HG03175 (cell line): ENCODE measurements around the gene NCBP1.
A peak's percentile ranks its signal among the peaks of the same experiment; 100 is the strongest.
"Not testable (repeated sequence)": the region's sequence is repeated elsewhere in the genome, so short reads cannot be mapped to it uniquely, and the experiment has no call there.

Experiments used
- ATAC-seq: cut with Tn5 transposase; IDR thresholded peaks from one replicate; pipeline ENCODE4 v1.9.1; 2021; ENCODE audit warnings: mild to moderate bottlenecking, moderate library complexity; ENCODE audit not compliant: unreplicated experiment

The NCBP1 gene

GRCh38 chr9:97632985-97633858 is at the start of gene NCBP1, which contains the start of gene TSTD2:
NCBP1 (plus strand) TSS chr9:97633821; CDS start chr9:97633882, 61 bp downstream.
TSTD2 (minus strand) TSS chr9:97633368; CDS start chr9:97627562, 5,806 bp downstream.
- ATAC-seq = peak; percentile 87

- ATAC-seq = not testable (repeated sequence)
Measured at GRCh38 chr9:97584778-97585177, 48.8 kb upstream of the NCBP1 start.

DNA sequence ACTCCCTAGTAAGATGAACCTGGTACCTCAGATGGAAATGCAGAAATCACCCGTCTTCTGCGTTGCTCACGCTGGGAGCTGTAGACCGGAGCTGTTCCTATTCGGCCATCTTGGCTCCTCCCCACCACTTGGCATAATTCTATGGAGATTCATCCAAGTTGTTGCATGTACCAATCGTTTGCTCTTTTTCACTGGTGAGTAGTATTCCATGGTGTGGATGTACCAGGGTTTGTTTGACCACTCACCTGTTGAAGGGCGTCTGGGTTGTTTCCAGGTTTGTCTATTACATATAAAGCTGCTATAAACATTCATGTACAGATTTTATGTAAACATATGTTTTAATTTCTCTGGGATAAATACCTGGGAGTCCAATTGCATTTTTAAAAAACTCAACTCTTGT is 46.7 kb upstream of the NCBP1 start:
- not testable (repeated sequence) for ATAC-seq

- ATAC-seq = no peak
Measured at GRCh38 chr9:97591535-97591934, 42.1 kb upstream of the NCBP1 start.

GRCh38 chr9:97592126-97592525 is 41.5 kb upstream of the NCBP1 start:
- ATAC-seq = no peak

- no peak for ATAC-seq
Measured at GRCh38 chr9:97593960-97594359, 39.7 kb upstream of the NCBP1 start.

DNA sequence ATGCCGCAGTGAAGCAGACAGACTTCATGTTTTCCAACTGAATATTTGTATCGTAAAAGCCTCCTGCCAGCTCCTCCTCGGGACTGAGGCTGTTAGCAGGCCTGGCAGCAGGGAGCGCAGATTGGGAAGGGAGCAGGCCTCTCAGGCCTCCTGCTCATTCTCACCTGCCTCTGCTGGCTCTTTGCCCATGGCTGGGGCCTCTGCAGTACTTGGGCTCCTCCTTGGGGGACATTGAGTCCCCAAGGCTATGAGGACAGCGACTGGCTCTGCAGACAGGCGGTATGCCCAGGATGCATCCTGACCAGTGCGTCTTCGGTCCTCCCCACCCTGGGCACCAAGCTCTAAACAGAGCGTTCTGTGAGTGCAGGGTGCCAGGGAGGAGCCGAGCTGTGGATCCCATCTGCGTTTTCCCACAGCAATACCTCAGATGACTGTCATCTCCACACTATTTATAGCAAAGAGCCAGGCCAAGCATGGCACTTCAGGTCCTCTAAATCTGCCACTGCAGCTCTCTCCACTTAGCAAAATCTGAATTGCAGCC is 39.2 kb upstream of the NCBP1 start:
- ATAC-seq = no peak

DNA sequence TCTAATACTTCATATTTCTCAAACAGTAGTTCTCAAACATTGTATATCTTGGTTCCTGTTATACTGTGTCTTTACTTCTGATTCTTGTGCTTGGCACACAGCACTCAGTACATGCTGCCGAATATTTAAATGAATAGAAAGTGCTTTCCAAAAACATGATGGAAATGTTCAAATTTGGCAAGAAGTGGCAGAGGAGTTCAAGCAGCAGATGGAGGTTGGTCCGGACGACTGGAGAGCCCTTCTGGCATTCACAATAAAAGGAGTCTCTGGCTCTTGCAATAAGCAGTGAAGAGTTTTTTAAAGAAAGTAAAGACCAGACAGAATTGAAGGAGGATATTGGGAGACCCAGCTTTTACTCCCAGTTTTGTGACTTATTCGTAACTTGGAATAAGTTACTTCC is 36.7 kb upstream of the NCBP1 start:
- ATAC-seq = no peak

DNA sequence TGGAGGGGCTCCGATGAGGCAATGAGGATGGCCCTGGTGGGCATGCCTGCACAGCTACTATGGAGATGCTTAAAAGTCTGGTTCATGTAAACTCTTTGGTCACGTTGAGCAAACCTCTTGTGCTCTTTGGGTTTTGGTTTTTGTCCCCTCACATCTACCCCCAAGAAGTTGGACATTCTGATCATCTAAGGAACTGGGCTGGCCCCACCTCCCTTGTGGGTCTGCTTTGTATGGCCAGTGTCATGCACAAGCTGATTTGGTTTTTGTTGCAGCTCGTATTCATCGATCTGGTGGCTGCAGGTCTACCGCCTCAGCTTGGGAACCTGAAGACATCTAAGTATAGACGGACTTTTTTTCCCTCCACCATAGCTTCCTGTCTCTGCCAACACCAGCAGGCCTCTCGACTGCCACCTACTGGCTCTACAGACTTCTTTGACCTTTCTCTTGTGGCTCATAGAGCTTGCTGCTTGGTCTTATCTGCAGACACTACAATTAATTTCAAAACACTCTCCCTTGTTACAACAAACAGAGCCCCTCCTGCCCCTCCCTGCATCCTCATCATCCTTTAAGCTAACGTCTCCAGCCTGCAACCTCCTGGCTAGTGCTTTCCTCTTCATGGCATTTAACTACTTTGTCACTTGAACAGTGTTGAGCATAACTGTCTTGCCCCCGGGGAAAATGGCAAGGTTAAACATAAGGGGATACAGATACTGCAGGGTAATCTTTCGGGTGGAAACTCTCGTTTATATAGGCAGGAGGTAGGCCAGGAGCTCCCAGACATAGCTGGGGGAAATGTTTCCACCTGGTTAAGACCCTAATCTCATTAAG is 34.9 kb upstream of the NCBP1 start:
- peak; percentile 81 for ATAC-seq

- no peak for ATAC-seq
Measured at GRCh38 chr9:97599314-97599846, 34.2 kb upstream of the NCBP1 start.

DNA sequence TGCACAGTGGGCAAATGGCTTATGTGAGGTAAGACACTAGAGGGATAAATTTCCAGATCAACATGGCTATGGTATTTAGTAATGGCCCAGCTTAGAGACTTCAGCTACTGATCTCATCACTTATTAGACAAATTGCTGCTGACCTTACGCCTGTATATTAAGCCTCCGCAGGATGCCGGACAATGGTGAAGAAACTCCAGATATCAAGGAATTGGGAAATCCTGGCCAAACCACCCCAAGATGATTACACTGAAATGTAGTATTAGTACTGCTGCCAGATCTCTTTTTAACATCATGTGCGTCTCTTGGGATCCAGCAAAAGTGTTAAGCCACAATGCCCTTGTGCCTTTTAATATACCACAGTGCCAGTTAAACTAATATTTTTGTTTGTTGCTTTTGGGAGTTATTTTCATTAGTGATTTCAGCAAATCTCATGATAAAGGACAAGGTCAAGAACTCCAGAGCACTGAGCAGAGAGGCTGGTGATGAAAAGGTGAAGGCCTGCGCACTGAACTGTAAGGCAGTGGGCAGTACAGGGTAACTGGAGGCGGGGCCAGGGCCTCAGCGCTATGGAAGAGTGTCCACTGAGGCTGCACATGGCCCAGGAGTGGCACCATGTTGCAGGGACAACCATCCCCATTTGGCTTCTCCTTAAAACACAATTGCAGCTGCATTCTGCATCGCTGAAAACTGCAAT is 32.9 kb upstream of the NCBP1 start:
- ATAC-seq = no peak

- no peak for ATAC-seq
Measured at GRCh38 chr9:97601228-97601898, 32.3 kb upstream of the NCBP1 start.

DNA sequence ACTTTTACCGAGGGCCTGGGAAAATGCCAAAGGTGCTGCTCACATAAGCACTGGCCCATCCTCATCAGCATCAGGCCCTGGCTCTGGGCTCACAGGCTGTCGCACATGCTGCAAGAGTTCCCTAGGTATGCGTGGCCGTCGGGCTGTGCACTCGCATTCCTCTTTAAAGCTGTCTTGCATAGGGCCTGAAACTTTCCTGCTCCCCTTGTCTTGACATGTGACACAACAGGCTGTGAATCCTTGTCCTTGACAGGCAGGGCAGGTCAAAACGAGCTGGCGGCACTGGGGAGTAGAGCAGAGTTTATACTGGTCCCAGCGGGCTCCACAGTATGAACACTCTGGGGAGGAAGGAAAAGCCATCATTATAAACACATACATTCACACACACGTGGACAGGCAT is 31.2 kb upstream of the NCBP1 start:
- no peak for ATAC-seq

GRCh38 chr9:97604901-97605645 is 28.5 kb upstream of the NCBP1 start:
- ATAC-seq = no peak

DNA sequence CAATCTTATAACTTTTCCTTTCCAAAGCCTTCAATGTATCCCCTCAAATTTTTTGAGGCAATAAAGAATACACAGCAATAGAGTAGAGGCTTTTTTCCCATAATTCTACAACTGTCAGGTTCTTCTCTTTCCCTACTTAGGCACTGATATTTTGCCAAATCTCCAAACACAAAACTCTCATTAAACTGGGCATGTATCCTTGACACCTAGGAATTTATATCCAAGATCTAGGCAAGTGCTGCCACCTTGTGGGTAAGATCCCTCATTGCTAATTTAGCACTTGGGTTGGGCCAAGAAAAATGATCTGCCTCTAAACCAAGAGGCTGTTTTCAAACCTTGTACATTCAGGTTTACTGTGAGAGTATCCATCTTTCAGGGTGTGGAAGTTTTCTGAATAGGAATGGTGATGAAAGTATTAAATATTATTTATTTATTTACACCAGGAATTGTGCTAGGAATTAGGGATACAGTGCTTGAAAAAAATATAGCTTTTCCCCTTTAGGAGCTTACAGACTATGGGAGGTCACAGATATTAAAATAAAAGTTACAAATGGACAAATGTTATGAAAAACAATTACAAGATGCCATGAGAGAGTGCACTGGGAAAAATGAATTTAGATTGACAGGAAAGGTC is 18.1 kb upstream of the NCBP1 start:
- no peak for ATAC-seq

DNA sequence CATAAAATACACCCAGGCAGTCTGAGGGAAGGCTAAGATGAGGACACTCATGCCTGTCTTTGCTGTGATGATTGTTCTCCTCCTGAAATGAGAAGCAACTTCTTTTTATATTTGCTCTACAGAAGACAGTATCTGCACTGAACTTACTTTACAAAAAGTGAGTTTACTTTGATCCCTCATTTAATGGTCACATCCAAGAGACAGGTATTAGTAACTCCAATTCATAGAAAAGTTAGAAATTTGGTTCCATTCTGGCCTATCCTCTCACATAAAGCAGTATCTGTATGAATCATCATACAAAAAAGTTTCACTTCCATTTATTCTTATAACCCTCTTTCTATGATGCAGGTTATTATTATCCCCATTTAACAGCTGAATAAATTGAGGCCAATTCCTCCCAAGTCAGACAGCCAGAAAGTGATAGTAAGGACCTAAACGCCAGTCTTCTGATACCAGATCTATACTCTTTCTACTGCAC is 15.6 kb upstream of the NCBP1 start:
- ATAC-seq = no peak

DNA sequence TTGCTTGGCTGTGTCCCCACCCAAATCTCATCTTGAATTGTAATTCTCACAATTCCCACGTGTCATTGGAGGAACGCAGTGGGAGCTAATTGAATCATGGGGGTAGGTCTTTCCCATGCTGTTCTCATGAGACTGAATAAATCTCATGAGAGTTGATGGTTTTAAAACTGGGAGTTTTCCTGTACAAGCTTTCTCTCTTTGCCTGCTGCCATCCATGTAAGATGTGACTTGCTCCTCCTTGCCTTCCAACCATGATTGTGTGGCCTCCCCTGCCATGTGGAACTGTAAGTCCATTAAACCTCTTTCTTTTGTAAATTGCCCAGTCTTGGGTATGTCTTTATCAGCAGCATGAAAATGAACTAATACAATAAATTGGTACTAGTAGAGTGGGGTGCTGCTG is 13.6 kb upstream of the NCBP1 start:
- ATAC-seq = not testable (repeated sequence)

GRCh38 chr9:97622483-97622882 is 11.1 kb upstream of the NCBP1 start:
- not testable (repeated sequence) for ATAC-seq

- no peak for ATAC-seq
Measured at GRCh38 chr9:97623946-97624345, 9.7 kb upstream of the NCBP1 start.
